Suprapubic skin (tissue), 4 donors: Measurements from ENCODE around the gene PRPSAP1. TPM values are rescaled to one million over a fixed set of nuclear protein-coding genes. Genes with fewer than 3 reads are reported as not detected.

Experiments
- total RNA-seq, 4 donors: library from RNA; depleted of rRNA; stranded (reverse); fragments of >200 nt; gene quantifications; one replicate each; pipeline ENCODE4 v1.1.0, GENCODE V29; 2016

Gene PRPSAP1
- total RNA-seq, 4 donors from 2014 or later = 47.3 to 83.9 (median 63.8) TPM

Other genes starting within 250 kb of the PRPSAP1 start
- 1 to 10 TPM; 2.1 to 3.6 (median 2.9) TPM for gene FOXJ1, start 212.7 kb downstream of the PRPSAP1 start, total RNA-seq
- 1 to 10 TPM in 3 of 4 donors, under 1 TPM in 1; 0.85 to 3.4 (median 1.3) TPM for gene RNF157, start 113.4 kb downstream of the PRPSAP1 start, total RNA-seq
- gene UBALD2, start 88.6 kb downstream of the PRPSAP1 start, total RNA-seq = 10 to 100 TPM; 24.8 to 42.7 (median 35.6) TPM
- gene QRICH2, start 45.6 kb downstream of the PRPSAP1 start, total RNA-seq = 1 to 10 TPM; 2.3 to 3.1 (median 2.7) TPM
- 10 to 100 TPM; 10.5 to 17.9 (median 12.5) TPM for gene SPHK1, start 30.7 kb upstream of the PRPSAP1 start, total RNA-seq
- gene UBE2O, start 99.2 kb upstream of the PRPSAP1 start, total RNA-seq = 10 to 100 TPM; 31.3 to 42.0 (median 37.7) TPM
- gene AANAT, start 113.7 kb upstream of the PRPSAP1 start, total RNA-seq = not detected
- 10 to 100 TPM; 45.9 to 82.6 (median 52.6) TPM for gene RHBDF2, start 147.5 kb upstream of the PRPSAP1 start, total RNA-seq
- 10 to 100 TPM in 2 of 4 donors, 1 to 10 TPM in 2; 2.8 to 18.2 (median 10.4) TPM for gene CYGB, start 183.8 kb upstream of the PRPSAP1 start, total RNA-seq
- 1 to 10 TPM in 3 of 4 donors, not detected in 1; 1.3 to 2.8 (median 2.2) TPM for gene PRCD, start 186.1 kb upstream of the PRPSAP1 start, total RNA-seq
- gene ST6GALNAC2, start 231.9 kb upstream of the PRPSAP1 start, total RNA-seq = 10 to 100 TPM; 71.1 to 94.3 (median 80.3) TPM